ENCODE results near the gene EED.

The EED gene

GRCh38 chr11:86249307-86250098 lies 5.0 kb downstream of the EED start:
- DNase-seq (ENCODE audit: low spot score): no peak

GRCh38 chr11:86251345-86251744 lies 6.8 kb downstream of the EED start:
- no peak for DNase-seq (ENCODE audit: low spot score)

GRCh38 chr11:86255896-86256295 lies 11.3 kb downstream of the EED start:
- DNase-seq (ENCODE audit: low spot score): no peak

GRCh38 chr11:86256608-86257007 lies 12.1 kb downstream of the EED start:
- no peak for DNase-seq (ENCODE audit: low spot score)

- no peak for DNase-seq (ENCODE audit: low spot score)
Observed at GRCh38 chr11:86257446-86257845, 12.9 kb downstream of the EED start.

GRCh38 chr11:86259730-86260129 lies 15.2 kb downstream of the EED start:
- no peak for DNase-seq (ENCODE audit: low spot score)

- DNase-seq (ENCODE audit: low spot score): no peak
Observed at GRCh38 chr11:86261328-86261727, 16.8 kb downstream of the EED start.

- no peak for DNase-seq (ENCODE audit: low spot score)
Observed at GRCh38 chr11:86262387-86262786, 17.8 kb downstream of the EED start.

- DNase-seq (ENCODE audit: low spot score): no peak
Observed at GRCh38 chr11:86264649-86265048, 20.1 kb downstream of the EED start.

- DNase-seq (ENCODE audit: low spot score): no peak
Observed at GRCh38 chr11:86265194-86265593, 20.6 kb downstream of the EED start.

- DNase-seq (ENCODE audit: low spot score): no peak
Observed at GRCh38 chr11:86269645-86270044, 25.1 kb downstream of the EED start.

GRCh38 chr11:86274503-86274902 lies 29.9 kb downstream of the EED start:
- DNase-seq (ENCODE audit: low spot score): no peak

GRCh38 chr11:86274999-86275398 lies 30.4 kb downstream of the EED start:
- DNase-seq (ENCODE audit: low spot score): no peak

- no peak for DNase-seq (ENCODE audit: low spot score)
Observed at GRCh38 chr11:86275493-86276370, 31.2 kb downstream of the EED start.

GRCh38 chr11:86277741-86278140 lies 33.2 kb downstream of the EED start:
- no peak for DNase-seq (ENCODE audit: low spot score)

- DNase-seq (ENCODE audit: low spot score): no peak
Observed at GRCh38 chr11:86278226-86278625, 33.7 kb downstream of the EED start.

- DNase-seq (ENCODE audit: low spot score): no peak
Observed at GRCh38 chr11:86279747-86280146, 35.2 kb downstream of the EED start.

GRCh38 chr11:86287468-86287796 lies 42.9 kb downstream of the EED start:
- DNase-seq (ENCODE audit: low spot score): no peak

GRCh38 chr11:86288776-86289507 lies 44.4 kb downstream of the EED start:
- peak; percentile 13 for DNase-seq (ENCODE audit: low spot score)

GRCh38 chr11:86289508-86290280 lies 45.1 kb downstream of the EED start:
- DNase-seq (ENCODE audit: low spot score): peak; percentile 17

- DNase-seq (ENCODE audit: low spot score): peak; percentile 78
Observed at GRCh38 chr11:86291466-86292262, 47.1 kb downstream of the EED start.

Data from CD4-positive, alpha-beta T cell treated with Interleukin-2 at 100 ng/mL for 4 hours (primary cell).